Muscle of leg (tissue), 11 donors: Measurements from ENCODE around the gene NRG4. TPM values are rescaled to one million over a fixed set of nuclear protein-coding genes. Genes with fewer than 3 reads are reported as not detected.
"Not testable (repeated sequence)": the region's sequence is repeated elsewhere in the genome, so short reads cannot be mapped to it uniquely, and the experiment has no call there.

Experiments used
- DNase-seq: peaks from one replicate; pipeline ENCODE4 v3.0.0; 2013
- H3K27ac ChIP-seq: one replicate; pipeline ENCODE4 v1.5.1; 2013; ENCODE audit warnings: mild to moderate bottlenecking, low read length, control low read depth
- H3K27me3 ChIP-seq: one replicate; pipeline ENCODE4 v1.6.1; 2013; ENCODE audit warnings: low read length; ENCODE audit not compliant: control insufficient read depth, insufficient read depth
- H3K36me3 ChIP-seq: one replicate; pipeline ENCODE4 v1.6.1; 2013; ENCODE audit warnings: low read length; ENCODE audit not compliant: control insufficient read depth, insufficient read depth
- H3K4me1 ChIP-seq: one replicate; pipeline ENCODE4 v1.6.1; 2013; ENCODE audit warnings: low read length; ENCODE audit not compliant: control insufficient read depth, insufficient read depth
- H3K4me3 ChIP-seq: one replicate; pipeline ENCODE4 v1.5.1; 2013; ENCODE audit warnings: low read length, control low read depth
- H3K9me3 ChIP-seq: replicated peaks from 2 replicates; pipeline ENCODE4 v1.6.1; 2013; ENCODE audit warnings: low read depth, low read length; ENCODE audit not compliant: control insufficient read depth
- WGBS: methylation state at CpG from one replicate; pipeline ENCODE4 v1.1.5; 2013; ENCODE audit warnings: missing lambda C conversion rate; ENCODE audit not compliant: insufficient coverage; 5-methylcytosine and 5-hydroxymethylcytosine counted together
- polyA plus RNA-seq, 8 donors: library from polyadenylated mRNA; unstranded; fragments of 120-200 nt; gene quantifications; one replicate each; pipeline versions ENCODE4 v1.2.1 to v1.2.3, GENCODE V29; 2013; ENCODE audit warnings: inconsistent platforms in 1 of 8, low replicate concordance in 1 of 8; ENCODE audit not compliant: insufficient read length in 8 of 8, insufficient read depth in 1 of 8
- total RNA-seq: library from RNA; stranded (reverse); fragments of 120-200 nt; gene quantifications from one replicate; pipeline ENCODE4 v1.2.4, GENCODE V29; 2013

Gene NRG4
- total and polyA plus RNA-seq, 9 donors, result 0.09 to 1.4 (median 0.58) TPM

- H3K9me3 ChIP-seq, result no peaks in the 10 kb centered on the region
- H3K27ac ChIP-seq, result no peak overlapping the region
- no peak overlapping the region for H3K4me3 ChIP-seq
- DNase-seq, result no peak
- 100% methylated on average over 1 of the region's 1 CpG for WGBS
- peaks cover 6% of the 10 kb centered on the region for H3K4me1 ChIP-seq
- no peaks in the 10 kb centered on the region for H3K27me3 ChIP-seq
- H3K36me3 ChIP-seq, result peaks cover 16% of the 10 kb centered on the region
Measured at GRCh38 chr15:75918135-75918534, 94.1 kb downstream of the NRG4 start.

DNA sequence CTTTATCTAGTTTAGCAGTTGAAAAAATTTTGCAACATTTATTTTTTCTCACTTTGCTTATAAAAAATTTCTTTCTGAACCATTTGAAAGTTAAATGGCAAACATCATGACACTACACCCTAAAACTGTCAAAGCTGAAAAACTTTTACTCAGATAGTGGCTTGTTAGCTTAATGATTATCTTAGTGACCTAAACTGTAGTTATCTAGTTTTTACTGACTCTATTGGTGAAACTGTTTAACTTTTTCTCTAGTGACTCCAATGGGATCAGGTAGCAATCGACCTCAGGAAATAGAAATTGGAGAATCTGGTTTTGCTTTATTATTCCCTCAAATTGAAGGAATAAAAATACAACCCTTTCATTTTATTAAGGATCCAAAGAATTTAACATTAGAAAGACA lies 95.2 kb downstream of the NRG4 start:
- WGBS, result no CpG with 5 or more reads among the region's 1 CpG
- Histone ChIP-seq H3K27ac (no peak overlapping the region), H3K36me3 (peaks cover 16% of the 10 kb centered on the region), H3K4me3 (no peak overlapping the region), H3K27me3 (no peaks in the 10 kb centered on the region), H3K4me1 (no peaks in the 10 kb centered on the region), H3K9me3 (no peaks in the 10 kb centered on the region)
- DNase-seq, result no peak

- not testable (repeated sequence) for H3K27me3 ChIP-seq, DNase-seq, H3K4me1 ChIP-seq, H3K4me3 ChIP-seq, H3K9me3 ChIP-seq, H3K27ac ChIP-seq
- no CpG with 5 or more reads among the region's 3 CpGs for WGBS
- peaks cover 12% of the 10 kb centered on the region for H3K36me3 ChIP-seq
Measured at GRCh38 chr15:75910355-75910754, 101.9 kb downstream of the NRG4 start.

DNA sequence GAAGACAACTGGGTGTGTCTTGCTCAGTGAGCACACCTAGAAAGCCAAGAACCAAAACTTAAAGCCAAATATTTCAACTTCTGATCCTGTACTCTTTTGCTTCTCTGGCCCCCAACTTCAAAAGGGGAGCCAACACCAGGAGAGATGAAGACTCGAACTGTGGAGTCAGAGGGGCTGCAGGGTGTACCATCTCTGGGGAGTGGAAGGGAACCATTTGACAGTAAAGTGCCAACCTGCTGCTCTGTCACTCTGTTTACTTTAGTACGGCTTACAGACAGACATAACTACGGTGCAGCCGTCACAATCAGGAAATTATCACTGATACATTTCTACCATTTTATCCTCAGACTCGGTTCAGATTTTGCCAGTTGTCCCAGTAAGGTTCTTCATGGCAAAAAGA lies 107.0 kb downstream of the NRG4 start:
- 89% methylated on average over 5 of the region's 5 CpGs for WGBS
- Histone ChIP-seq H3K9me3 (no peaks in the 10 kb centered on the region), H3K27ac (no peak overlapping the region), H3K4me3 (no peak overlapping the region), H3K27me3 (no peaks in the 10 kb centered on the region), H3K36me3 (peaks cover 13% of the 10 kb centered on the region), H3K4me1 (peaks cover 13% of the 10 kb centered on the region)
- DNase-seq, result no peak

GRCh38 chr15:75903331-75904239 lies 108.6 kb downstream of the NRG4 start, which contains the start of gene FBXO22:
Gene FBXO22 (plus strand): TSS chr15:75903878. CDS start chr15:75903964, 86 bp downstream.
- DNase-seq, result peak; percentile 94
- Histone ChIP-seq H3K4me1 (peaks cover 13% of the 10 kb centered on the region), H3K4me3 (peak within 1 kb of the TSS; percentile 97), H3K27ac (peak within 1 kb of the TSS; percentile 85), H3K36me3 (peaks cover 10% of the 10 kb centered on the region), H3K27me3 (no peaks in the 10 kb centered on the region), H3K9me3 (no peaks in the 10 kb centered on the region)
- WGBS, result 2% methylated on average over 54 of the region's 63 CpGs

DNA sequence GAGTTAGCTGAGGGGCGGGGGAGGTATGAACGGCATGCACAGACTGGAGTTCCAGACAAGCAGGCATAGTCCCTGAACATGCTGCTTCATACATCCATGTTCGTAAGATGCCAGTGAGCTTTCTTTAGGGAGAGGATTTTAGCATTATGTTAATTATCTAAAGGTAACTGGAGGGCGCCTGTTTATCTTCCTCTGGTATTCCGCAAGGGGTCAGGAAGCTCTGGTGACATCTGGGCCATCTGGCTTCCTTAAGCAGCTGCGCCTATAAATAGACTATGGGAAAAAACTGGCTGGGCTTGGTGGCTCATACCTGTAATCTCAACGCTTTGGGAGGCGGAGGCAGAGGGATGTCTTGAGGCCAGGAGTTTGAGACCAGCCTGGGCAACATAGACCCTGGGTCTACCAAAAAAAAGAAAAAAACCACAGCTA lies 110.1 kb downstream of the NRG4 start:
- 26% methylated on average over 3 of the region's 8 CpGs for WGBS
- peak; percentile 66 for DNase-seq
- peaks cover 12% of the 10 kb centered on the region for H3K36me3 ChIP-seq
- H3K27me3 ChIP-seq, result no peaks in the 10 kb centered on the region
- no peaks in the 10 kb centered on the region for H3K9me3 ChIP-seq
- H3K4me1 ChIP-seq, result peaks cover 13% of the 10 kb centered on the region
- H3K4me3 ChIP-seq, result no peak overlapping the region
- H3K27ac ChIP-seq, result peak overlapping the region; percentile 23

- H3K9me3 ChIP-seq, result no peaks in the 10 kb centered on the region
- no peaks in the 10 kb centered on the region for H3K27me3 ChIP-seq
- DNase-seq, result no peak
- H3K36me3 ChIP-seq, result peaks cover 9% of the 10 kb centered on the region
- no peak overlapping the region for H3K27ac ChIP-seq
- H3K4me1 ChIP-seq, result peaks cover 13% of the 10 kb centered on the region
- H3K4me3 ChIP-seq, result no peak overlapping the region
Measured at GRCh38 chr15:75900577-75900976, 111.6 kb downstream of the NRG4 start.

- DNase-seq, result no peak
- no CpG with 5 or more reads among the region's 2 CpGs for WGBS
- no peaks in the 10 kb centered on the region for H3K27me3 ChIP-seq
- H3K4me1 ChIP-seq, result no peaks in the 10 kb centered on the region
- no peak overlapping the region for H3K4me3 ChIP-seq
- no peak overlapping the region for H3K27ac ChIP-seq
- peaks cover 10% of the 10 kb centered on the region for H3K36me3 ChIP-seq
- no peaks in the 10 kb centered on the region for H3K9me3 ChIP-seq
Measured at GRCh38 chr15:75895731-75896130, 116.5 kb downstream of the NRG4 start.

- Histone ChIP-seq H3K27ac (no peak overlapping the region), H3K9me3 (no peaks in the 10 kb centered on the region), H3K36me3 (peaks cover 13% of the 10 kb centered on the region), H3K4me3 (no peak overlapping the region), H3K27me3 (no peaks in the 10 kb centered on the region), H3K4me1 (no peaks in the 10 kb centered on the region)
- DNase-seq, result peak; percentile 7
Measured at GRCh38 chr15:75891895-75892294, 120.3 kb downstream of the NRG4 start.
